ENCODE measurements around the gene SLC30A2.

DNA sequence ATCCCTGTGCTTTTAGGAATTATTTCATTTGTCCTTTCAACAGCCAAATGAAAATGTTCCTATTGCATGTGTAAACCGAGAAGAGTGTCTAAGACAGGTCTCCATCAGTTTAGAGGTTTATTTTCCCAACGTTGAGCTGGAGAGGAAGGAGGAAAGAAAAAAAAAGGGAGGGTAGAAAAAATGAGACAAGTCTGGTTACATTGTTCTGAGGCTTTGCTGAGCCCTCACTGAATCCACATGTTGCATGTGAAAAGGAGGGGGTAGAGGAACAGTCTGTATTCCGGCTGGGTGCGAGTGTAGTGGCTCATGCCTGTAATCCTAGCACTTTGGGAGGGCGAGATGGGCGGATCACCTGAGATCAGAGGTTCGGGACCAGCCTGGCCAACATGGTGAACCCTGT, 46.5 kb upstream of the SLC30A2 start:
- TF ChIP-seq, protein P1, sequence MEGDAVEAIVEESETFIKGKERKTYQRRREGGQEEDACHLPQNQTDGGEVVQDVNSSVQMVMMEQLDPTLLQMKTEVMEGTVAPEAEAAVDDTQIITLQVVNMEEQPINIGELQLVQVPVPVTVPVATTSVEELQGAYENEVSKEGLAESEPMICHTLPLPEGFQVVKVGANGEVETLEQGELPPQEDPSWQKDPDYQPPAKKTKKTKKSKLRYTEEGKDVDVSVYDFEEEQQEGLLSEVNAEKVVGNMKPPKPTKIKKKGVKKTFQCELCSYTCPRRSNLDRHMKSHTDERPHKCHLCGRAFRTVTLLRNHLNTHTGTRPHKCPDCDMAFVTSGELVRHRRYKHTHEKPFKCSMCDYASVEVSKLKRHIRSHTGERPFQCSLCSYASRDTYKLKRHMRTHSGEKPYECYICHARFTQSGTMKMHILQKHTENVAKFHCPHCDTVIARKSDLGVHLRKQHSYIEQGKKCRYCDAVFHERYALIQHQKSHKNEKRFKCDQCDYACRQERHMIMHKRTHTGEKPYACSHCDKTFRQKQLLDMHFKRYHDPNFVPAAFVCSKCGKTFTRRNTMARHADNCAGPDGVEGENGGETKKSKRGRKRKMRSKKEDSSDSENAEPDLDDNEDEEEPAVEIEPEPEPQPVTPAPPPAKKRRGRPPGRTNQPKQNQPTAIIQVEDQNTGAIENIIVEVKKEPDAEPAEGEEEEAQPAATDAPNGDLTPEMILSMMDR (IDR thresholded peaks at IDR 0.05) = no peak
- TF ChIP-seq POLR2A (IDR thresholded peaks at IDR 0.05) = no peak
